Chondrocyte (in vitro differentiated cells): Measurements from ENCODE around the gene BLOC1S3. TPM values are rescaled to one million over a fixed set of nuclear protein-coding genes. Genes with fewer than 3 reads are reported as not detected.
"Not testable (repeated sequence)": the region's sequence is repeated elsewhere in the genome, so short reads cannot be mapped to it uniquely, and the experiment has no call there.

ENCODE experiments used
- DNase-seq: peaks from one replicate; pipeline ENCODE4 v3.0.0; 2021; ENCODE audit warnings: mixed read lengths, low spot score
- H3K27ac Mint-ChIP-seq: one replicate; pipeline ENCODE4 v1.8.0; 2021; ENCODE audit warnings: mild to moderate bottlenecking, moderate library complexity, mixed read lengths; ENCODE audit not compliant: unreplicated experiment
- H3K27me3 Mint-ChIP-seq: 2 replicates; pipeline ENCODE4 v1.8.0; 2021; ENCODE audit warnings: low read depth, mixed read lengths
- H3K36me3 Mint-ChIP-seq: 2 replicates; pipeline ENCODE4 v1.8.0; 2021; ENCODE audit warnings: low read depth, mixed read lengths
- H3K4me1 Mint-ChIP-seq: 2 replicates; pipeline ENCODE4 v1.8.0; 2021; ENCODE audit warnings: low read depth, mild to moderate bottlenecking, mixed read lengths
- H3K4me3 Mint-ChIP-seq: one replicate; pipeline ENCODE4 v1.8.0; 2021; ENCODE audit warnings: mild to moderate bottlenecking, moderate library complexity, mixed read lengths; ENCODE audit not compliant: unreplicated experiment
- H3K9me3 Mint-ChIP-seq: 2 replicates; pipeline ENCODE4 v1.8.0; 2021; ENCODE audit warnings: low read depth, mixed read lengths
- total RNA-seq: library from RNA; stranded (reverse); gene quantifications from 3 replicates; pipeline ENCODE4 v1.2.1, GENCODE V29; 2021
- TF ChIP-seq, protein P1 (sequence below): fragments of 200-600 bp; sonication (generic); IDR thresholded peaks from 2 replicates; pipeline ENCODE4 v1.5.0; 2021; ENCODE audit warnings: antibody characterized with exemption, mild to moderate bottlenecking, moderate library complexity

The BLOC1S3 gene
- total RNA-seq, 1 donor from 2014 or later, result 21.0 TPM

DNA sequence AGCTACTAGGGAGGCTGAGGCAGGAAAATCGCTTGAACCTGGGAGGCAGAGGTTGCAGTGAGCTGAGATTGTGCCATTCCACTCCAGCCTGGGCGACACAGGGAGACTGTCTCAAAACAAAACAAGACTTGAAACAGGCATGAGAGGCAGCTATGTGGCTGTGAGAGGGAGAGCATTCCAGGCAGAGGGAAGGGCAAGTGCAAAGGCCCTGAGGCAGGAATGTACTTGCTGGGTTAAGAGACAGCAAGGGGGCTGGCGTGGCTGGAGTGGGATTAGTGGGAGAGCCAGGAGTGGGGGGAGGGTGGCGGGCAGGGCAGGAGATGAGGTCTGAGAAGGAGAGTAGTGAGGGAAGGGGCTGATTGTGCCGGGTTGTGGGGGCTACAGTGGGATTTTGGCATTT lies 45.3 kb downstream of the BLOC1S3 start:
- Mint-ChIP-seq H3K4me1 (peaks cover 4% of the 10 kb centered on the region), H3K27me3 (no peaks in the 10 kb centered on the region), H3K4me3 (no peak overlapping the region), H3K9me3 (no peaks in the 10 kb centered on the region), H3K36me3 (no peaks in the 10 kb centered on the region), H3K27ac (no peak overlapping the region)
- no peak for DNase-seq
- TF ChIP-seq, protein P1, sequence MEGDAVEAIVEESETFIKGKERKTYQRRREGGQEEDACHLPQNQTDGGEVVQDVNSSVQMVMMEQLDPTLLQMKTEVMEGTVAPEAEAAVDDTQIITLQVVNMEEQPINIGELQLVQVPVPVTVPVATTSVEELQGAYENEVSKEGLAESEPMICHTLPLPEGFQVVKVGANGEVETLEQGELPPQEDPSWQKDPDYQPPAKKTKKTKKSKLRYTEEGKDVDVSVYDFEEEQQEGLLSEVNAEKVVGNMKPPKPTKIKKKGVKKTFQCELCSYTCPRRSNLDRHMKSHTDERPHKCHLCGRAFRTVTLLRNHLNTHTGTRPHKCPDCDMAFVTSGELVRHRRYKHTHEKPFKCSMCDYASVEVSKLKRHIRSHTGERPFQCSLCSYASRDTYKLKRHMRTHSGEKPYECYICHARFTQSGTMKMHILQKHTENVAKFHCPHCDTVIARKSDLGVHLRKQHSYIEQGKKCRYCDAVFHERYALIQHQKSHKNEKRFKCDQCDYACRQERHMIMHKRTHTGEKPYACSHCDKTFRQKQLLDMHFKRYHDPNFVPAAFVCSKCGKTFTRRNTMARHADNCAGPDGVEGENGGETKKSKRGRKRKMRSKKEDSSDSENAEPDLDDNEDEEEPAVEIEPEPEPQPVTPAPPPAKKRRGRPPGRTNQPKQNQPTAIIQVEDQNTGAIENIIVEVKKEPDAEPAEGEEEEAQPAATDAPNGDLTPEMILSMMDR, result no peak

DNA sequence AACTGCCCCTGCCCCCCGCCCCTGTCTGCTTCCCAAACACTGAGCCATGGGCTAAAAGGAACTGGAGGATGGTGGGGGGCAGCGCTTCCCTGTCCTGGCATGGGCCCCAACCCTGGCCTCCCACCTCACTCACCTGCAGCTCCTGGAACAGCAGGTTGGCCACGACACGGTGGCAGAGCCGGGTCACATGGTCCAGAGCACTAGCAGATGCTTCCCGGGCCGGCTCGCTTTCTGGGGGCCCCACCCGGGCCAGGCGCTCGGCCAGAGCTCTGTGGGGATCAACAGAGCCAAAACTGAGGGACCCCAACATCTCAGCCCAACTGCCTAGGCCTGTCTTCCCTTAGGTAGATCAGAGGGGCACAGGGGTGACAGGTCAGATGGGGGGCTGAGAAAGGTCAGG lies 46.1 kb downstream of the BLOC1S3 start:
- Mint-ChIP-seq H3K36me3 (no peaks in the 10 kb centered on the region), H3K4me3 (no peak overlapping the region), H3K4me1 (no peaks in the 10 kb centered on the region), H3K27me3 (no peaks in the 10 kb centered on the region), H3K9me3 (no peaks in the 10 kb centered on the region), H3K27ac (no peak overlapping the region)
- TF ChIP-seq, protein P1, result no peak
- no peak for DNase-seq

DNA sequence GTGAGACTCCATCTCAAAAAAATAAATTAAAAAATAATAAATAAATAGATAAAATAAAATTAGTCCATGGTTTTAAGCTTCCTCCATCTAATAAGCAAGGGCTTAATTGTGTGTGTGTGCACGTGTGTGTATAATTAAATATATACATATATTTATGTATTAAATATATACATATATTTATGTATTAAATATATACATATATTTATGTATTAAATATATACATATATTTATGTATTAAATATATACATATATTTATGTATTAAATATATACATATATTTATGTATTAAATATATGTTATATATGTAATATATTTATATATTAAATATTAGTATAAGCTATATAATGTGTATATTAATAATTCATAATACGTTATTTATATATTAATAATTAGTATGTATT lies 50.5 kb downstream of the BLOC1S3 start:
- DNase-seq, H3K4me3 Mint-ChIP-seq, H3K27ac Mint-ChIP-seq, H3K4me1 Mint-ChIP-seq, H3K36me3 Mint-ChIP-seq, H3K27me3 Mint-ChIP-seq, H3K9me3 Mint-ChIP-seq: not testable (repeated sequence)

Other genes starting within 250 kb of the BLOC1S3 start
- gene APOC4, start 236.5 kb upstream of the BLOC1S3 start, total RNA-seq, result not detected in 3 replicates
- gene APOC2, start 232.7 kb upstream of the BLOC1S3 start, total RNA-seq, result not detected in 3 replicates
- 91.4 to 122 TPM (median 96.3 TPM) in 3 replicates for gene CLPTM1, start 223.4 kb upstream of the BLOC1S3 start, total RNA-seq
- 7.4 to 11.0 TPM (median 9.8 TPM) in 3 replicates for gene RELB, start 177.3 kb upstream of the BLOC1S3 start, total RNA-seq
- gene CLASRP, start 139.7 kb upstream of the BLOC1S3 start, total RNA-seq, result 43.4 to 63.6 TPM (median 49.1 TPM) in 3 replicates
- gene ZNF296, start 102.3 kb upstream of the BLOC1S3 start, total RNA-seq, result 0.12 to 0.58 TPM (median 0.49 TPM) in 3 replicates
- 14.7 to 21.7 TPM (median 17.8 TPM) in 3 replicates for gene GEMIN7, start 99.5 kb upstream of the BLOC1S3 start, total RNA-seq
- 23.9 to 30.2 TPM (median 24.0 TPM) in 3 replicates for gene PPP1R37, start 85.6 kb upstream of the BLOC1S3 start, total RNA-seq
- gene NKPD1, start 17.8 kb upstream of the BLOC1S3 start, total RNA-seq, result 0.10 to 0.13 TPM in 2 of 3 replicates, not detected in the other
- 12.7 to 15.9 TPM (median 13.7 TPM) in 3 replicates for gene TRAPPC6A, start 547 bp upstream of the BLOC1S3 start, total RNA-seq
- 0.37 to 1.3 TPM (median 0.51 TPM) in 3 replicates for gene EXOC3L2, start 66.6 kb downstream of the BLOC1S3 start, total RNA-seq
- gene MARK4, start 72.5 kb downstream of the BLOC1S3 start, total RNA-seq, result 36.5 to 54.7 TPM (median 46.3 TPM) in 3 replicates
- gene CKM, start 144.1 kb downstream of the BLOC1S3 start, total RNA-seq, result not detected in 3 replicates
- 0.22 TPM in 1 of 3 replicates, not detected in the others for gene KLC3, start 162.0 kb downstream of the BLOC1S3 start, total RNA-seq
- 29.6 to 38.0 TPM (median 32.5 TPM) in 3 replicates for gene ERCC2, start 191.8 kb downstream of the BLOC1S3 start, total RNA-seq
- gene PPP1R13L, start 226.3 kb downstream of the BLOC1S3 start, total RNA-seq, result 67.2 to 111 TPM (median 110 TPM) in 3 replicates
- gene POLR1G, start 227.9 kb downstream of the BLOC1S3 start, total RNA-seq, result 7.3 to 10.4 TPM (median 9.6 TPM) in 3 replicates
- 72.4 to 93.1 TPM (median 77.9 TPM) in 3 replicates for gene ERCC1, start 245.1 kb downstream of the BLOC1S3 start, total RNA-seq